ENCODE data around the gene UCHL1. TPM values are rescaled to one million over a fixed set of nuclear protein-coding genes. Genes with fewer than 3 reads are reported as not detected.

The UCHL1 gene
- total and polyA plus RNA-seq, 10 of the 15 experiments (the other 5 are each of a cell fraction or from before 2014, with no cell fraction given), result 0.29 to 178 (median 125) TPM

GRCh38 chr4:41280010-41280409 is 23.3 kb downstream of the UCHL1 start:
- Histone ChIP-seq H3K79me2 (ENCODE audit: control insufficient read depth, insufficient read depth, low read length) (no peaks in the 10 kb centered on the region), H3K36me3 (ENCODE audit: control insufficient read depth in 2 of 2, insufficient read depth in 2 of 2, low read length in 1 of 2) (no peaks in the 10 kb centered on the region), H3K27ac (ENCODE audit: control insufficient read depth, insufficient read depth) (no peak overlapping the region), H3K4me2 (ENCODE audit: control insufficient read depth, insufficient read depth) (no peak overlapping the region), H3K9ac (ENCODE audit: control insufficient read depth, insufficient read depth, low read length) (no peak overlapping the region), H3K9me3 (replicated peaks; ENCODE audit: control insufficient read depth, insufficient read depth, low read length) (no peaks in the 10 kb centered on the region), H3K4me3 (no peak overlapping the region), H2AFZ (ENCODE audit: control insufficient read depth, low read depth, low read length) (no peak overlapping the region), H3K4me1 (ENCODE audit: control insufficient read depth, insufficient read depth, low read length) (no peaks in the 10 kb centered on the region), H4K20me1 (ENCODE audit: control insufficient read depth, insufficient read depth) (no peaks in the 10 kb centered on the region), H3K27me3 (replicated peaks in 1 of 2; ENCODE audit: control insufficient read depth in 2 of 2, insufficient read depth in 2 of 2, low read length in 1 of 2) (no peaks in the 10 kb centered on the region)
- RAD21 ChIA-PET (ENCODE audit: unreplicated experiment), result interaction anchor here (1.5 to 3.0 kb wide), 2 partner anchors 26 to 382 kb away, joined by 5 to 34 read pairs; no protein-coding TSS in a partner anchor
- CTCF ChIA-PET, result interaction anchor here (0.8 to 4.6 kb wide), 15 partner anchors 8 to 608 kb away, joined by 3 to 126 read pairs (median 3); no protein-coding TSS in a partner anchor
- intact Hi-C loops (cut with micrococcal nuclease; ENCODE audit: unreplicated experiment), result loop anchor here (2.0 kb wide), 1 partner anchor 603 kb away; no protein-coding TSS in a partner anchor
- BruUV-seq (replicated peaks), result no TSS peak
- TF ChIP-seq PBX3 (IDR thresholded peaks at IDR 0.05; ENCODE audit: insufficient replicate concordance, low read depth, low read length), result no peak
- TF ChIP-seq EZH2 (IDR thresholded peaks at IDR 0.05; ENCODE audit: borderline replicate concordance, control insufficient read depth, low read depth, low read length), result no peak
- no peak for TF ChIP-seq ZBED1 (IDR thresholded peaks at IDR 0.05; ENCODE audit: borderline replicate concordance)
- TF ChIP-seq JUNB (IDR thresholded peaks at IDR 0.05), result no peak
- no peak for TF ChIP-seq TCF3 (IDR thresholded peaks at IDR 0.05; ENCODE audit: borderline replicate concordance, insufficient read depth, low read depth, low read length)
- TF ChIP-seq SREBF1 (IDR thresholded peaks at IDR 0.05; ENCODE audit: low read length), result no peak
- TF ChIP-seq ESRRA (IDR thresholded peaks at IDR 0.05; ENCODE audit: low read length), result no peak
- no peak for TF ChIP-seq PAX8 (IDR thresholded peaks at IDR 0.05)
- no peak for TF ChIP-seq POLR2AphosphoS5 (IDR thresholded peaks at IDR 0.05; ENCODE audit: low read length)
- TF ChIP-seq EED (IDR thresholded peaks at IDR 0.05; ENCODE audit: low read depth), result no peak
- no peak for TF ChIP-seq USF1 (IDR thresholded peaks at IDR 0.05; ENCODE audit: borderline replicate concordance, extremely low read length, insufficient read depth, low read depth, low read length)
- TF ChIP-seq ZZZ3 (IDR thresholded peaks at IDR 0.05; ENCODE audit: control insufficient read depth, insufficient read length, low read depth), result no peak
- no peak for TF ChIP-seq CHD1 (IDR thresholded peaks at IDR 0.05; ENCODE audit: low read depth, low read length)
- POLR2A ChIA-PET, result no interaction called here
- in situ Hi-C loops (cut with MboI), result loop anchor here (5.0 kb wide), 2 partner anchors 372 to 607 kb away; no protein-coding TSS in a partner anchor
- WGBS (ENCODE audit: insufficient coverage, insufficient replicate concordance, low lambda C conversion rate, missing lambda C conversion rate), result 51% methylated on average over 8 of the region's 8 CpGs
- DNase-seq (ENCODE audit: low read depth, low spot score) (no peak), FAIRE-seq (no peak), ATAC-seq (no peak)
- SMC1A ChIA-PET (ENCODE audit: uncharacterized antibody, unreplicated experiment), result interaction anchor here (1.1 to 5.5 kb wide), 5 partner anchors 8 to 608 kb away, joined by 3 to 67 read pairs (median 4); no protein-coding TSS in a partner anchor

Measured in GM12878 (cell line).